Spleen (tissue), 11 donors: Measurements from ENCODE around the gene DIP2C. TPM values are rescaled to one million over a fixed set of nuclear protein-coding genes. Genes with fewer than 3 reads are reported as not detected.

Experiments
- DNase-seq: peaks from one replicate; pipeline ENCODE4 v3.0.0-alpha.2; 2020
- H3K27ac ChIP-seq, 8 donors: fragments of 200-600 bp; sonication (generic) in 7 of 8; 1 replicate in 4 of 8; 2 replicates in 4 of 8; pipeline versions ENCODE4 v1.5.0 to v1.8.0; 2016 to 2021; ENCODE audit warnings: inconsistent platforms in 4 of 8, mild to moderate bottlenecking in 4 of 8, moderate library complexity in 1 of 8
- H3K27me3 ChIP-seq, 7 donors: fragments of 200-600 bp; sonication (generic) in 6 of 7; replicated peaks in 1 of 7; 1 replicate in 4 of 7; 2 replicates in 3 of 7; pipeline versions ENCODE4 v1.5.0 to v1.8.0; 2016 to 2021; ENCODE audit warnings: inconsistent platforms in 3 of 7, mild to moderate bottlenecking in 1 of 7
- H3K36me3 ChIP-seq, 6 donors: fragments of 200-600 bp; sonication (generic) in 5 of 6; 1 replicate in 4 of 6; 2 replicates in 2 of 6; pipeline versions ENCODE4 v1.5.0 to v1.8.0; 2016 to 2021; ENCODE audit warnings: inconsistent platforms in 2 of 6
- H3K4me1 ChIP-seq, 6 donors: fragments of 200-600 bp; sonication (generic) in 5 of 6; 1 replicate in 3 of 6; 2 replicates in 3 of 6; pipeline versions ENCODE4 v1.5.0 to v1.8.0; 2016 to 2021; ENCODE audit warnings: inconsistent platforms in 3 of 6
- H3K4me3 ChIP-seq, 8 donors: fragments of 200-600 bp; sonication (generic) in 7 of 8; 1 replicate in 4 of 8; 2 replicates in 4 of 8; pipeline versions ENCODE4 v1.5.0 to v1.8.0; 2016 to 2021; ENCODE audit warnings: inconsistent platforms in 4 of 8, mild to moderate bottlenecking in 4 of 8, moderate library complexity in 2 of 8
- H3K9me3 ChIP-seq, 8 donors: fragments of 200-600 bp; sonication (generic) in 7 of 8; 1 replicate in 4 of 8; 2 replicates in 4 of 8; pipeline versions ENCODE4 v1.5.0 to v1.8.0; 2016 to 2021; ENCODE audit warnings: inconsistent platforms in 4 of 8
- CTCF ChIP-seq, 11 experiments: fragments of 200-600 bp in 7 of 11; fragments of 450-650 bp in 4 of 11; sonication (generic) in 4 of 11; IDR thresholded peaks in 8 of 11; conservative IDR thresholded peaks in 3 of 11; 1 replicate in 7 of 11; 2 replicates in 4 of 11; pipeline versions ENCODE4 v1.4.0 to v1.8.0; 2016 to 2021; ENCODE audit warnings: antibody characterized with exemption in 11 of 11, inconsistent platforms in 4 of 11, mild to moderate bottlenecking in 1 of 11
- POLR2A ChIP-seq, 3 donors: fragments of 450-650 bp; IDR thresholded peaks; one replicate each; pipeline ENCODE4 v1.5.1; 2017; ENCODE audit warnings: antibody characterized with exemption in 3 of 3, mild to moderate bottlenecking in 1 of 3
- POLR2AphosphoS5 ChIP-seq, 3 donors: sonication (generic); formaldehyde crosslinking; IDR thresholded peaks; one replicate each; pipeline ENCODE4 v1.5.1; 2017; ENCODE audit warnings: antibody characterized with exemption in 3 of 3
- WGBS, 5 donors: extraction: QIAGEN DNeasy Blood & Tissue Kit in 3 of 5; methylation state at CpG; one replicate each; pipeline versions ENCODE4 v1.1.5 to v1.1.7; 2013 to 2018; 5-methylcytosine and 5-hydroxymethylcytosine counted together
- intact Hi-C: fragments of 100-400 bp; cut with DNase I; formaldehyde crosslinking; loops from one replicate; pipeline ENCODE4 v1.15.0; 2023; ENCODE audit warnings: low total_unique reads
- polyA plus RNA-seq, 3 donors: library from polyadenylated mRNA; stranded (reverse); fragments of 200-250 nt; gene quantifications; one replicate each; pipeline ENCODE4 v1.2.1, GENCODE V29; 2013
- total RNA-seq, 7 donors: library from RNA; depleted of rRNA in 3 of 7; stranded (reverse); fragments of >200 nt in 3 of 7; fragmentation: NEBNext Ultra II Directional in 4 of 7; extraction: Animal tissue kit (Norgen Biotek cat#: 25700) in 4 of 7; gene quantifications; one replicate each; pipeline versions ENCODE4 v1.1.0 to v1.2.1, GENCODE V29; 2016 to 2021
- donor health status: healthy with polysubstance abuse.
- donor health status: DM: no; HTN: no; CAD: no; lungs with moderate emphysema.
- donor health status: DM: no; HTN: no; CAD: no.
- donor health status: Bipolar disorder and iron deficiency.
- donor health status: healthy.
- donor health status: DM: no; HTN: no; CAD: no.
- donor health status: DM: yes; HTN: yes; CAD: no.

Gene DIP2C
- total and polyA plus RNA-seq, 10 donors, result 2.2 to 13.1 (median 9.0) TPM

GRCh38 chr10:310371-310770, 379.1 kb downstream of the DIP2C start:
- intact Hi-C loops, result no loop called here
- Histone ChIP-seq H3K4me1 (peaks cover 24 to 96% (median 39%) of the 10 kb centered on the region in 6 donors), H3K27me3 (no peaks in the 10 kb centered on the region), H3K4me3 (no peak overlapping the region), H3K36me3 (no peaks in the 10 kb centered on the region), H3K27ac (peak overlapping the region in 2 of 8 donors; percentile 72 to 74), H3K9me3 (no peaks in the 10 kb centered on the region)
- WGBS, 5 donors, result 92 to 96% (median 92%) methylated on average over 5 of the region's 5 CpGs
- TF ChIP-seq CTCF (IDR thresholded peaks at IDR 0.05 in 8 of 11, conservative IDR thresholded peaks at IDR 0.05 in 3 of 11), result no peak
- TF ChIP-seq POLR2A (IDR thresholded peaks at IDR 0.05), result no peak
- TF ChIP-seq POLR2AphosphoS5 (IDR thresholded peaks at IDR 0.05), result no peak
- no peak for DNase-seq

GRCh38 chr10:308572-309085, 380.8 kb downstream of the DIP2C start:
- peak; percentile 75 for DNase-seq
- 62 to 91% (median 75%) methylated on average over 7 to 15 of the region's 15 CpGs for WGBS, 5 donors
- intact Hi-C loops, result no loop called here
- no peaks in the 10 kb centered on the region for H3K9me3 ChIP-seq
- no peaks in the 10 kb centered on the region for H3K27me3 ChIP-seq
- peak overlapping the region in 6 of 8 donors; percentile 61 to 80 (median 76) for H3K27ac ChIP-seq
- H3K36me3 ChIP-seq, result no peaks in the 10 kb centered on the region
- TF ChIP-seq POLR2AphosphoS5 (IDR thresholded peaks at IDR 0.05) (peak in 1 of 3 donors; percentile 46), CTCF (IDR thresholded peaks at IDR 0.05 in 8 of 11, conservative IDR thresholded peaks at IDR 0.05 in 3 of 11) (no peak)
- H3K4me3 ChIP-seq, result no peak overlapping the region
- H3K4me1 ChIP-seq, result peaks cover 11 to 87% (median 26%) of the 10 kb centered on the region in 6 donors

GRCh38 chr10:308101-308500, 381.4 kb downstream of the DIP2C start:
- intact Hi-C loops, result no loop called here
- Histone ChIP-seq H3K27ac (peak overlapping the region in 7 of 8 donors; percentile 19 to 80 (median 76)), H3K4me1 (peaks cover 11 to 82% (median 26%) of the 10 kb centered on the region in 6 donors), H3K4me3 (no peak overlapping the region), H3K36me3 (no peaks in the 10 kb centered on the region), H3K9me3 (no peaks in the 10 kb centered on the region), H3K27me3 (no peaks in the 10 kb centered on the region)
- WGBS, 5 donors, result 54 to 70% (median 59%) methylated on average over 8 to 11 of the region's 11 CpGs
- TF ChIP-seq CTCF (IDR thresholded peaks at IDR 0.05 in 8 of 11, conservative IDR thresholded peaks at IDR 0.05 in 3 of 11), result no peak
- no peak for TF ChIP-seq POLR2A (IDR thresholded peaks at IDR 0.05)
- peak in 2 of 3 donors; percentile 25 to 65 for TF ChIP-seq POLR2AphosphoS5 (IDR thresholded peaks at IDR 0.05)
- DNase-seq, result peak; percentile 79

- DNase-seq, result peak; percentile 66
- intact Hi-C loops, result no loop called here
These were observed 381.8 kb downstream of the DIP2C start for GRCh38 chr10:307659-308058.

More at GRCh38 chr10:307659-308058, 381.8 kb downstream of the DIP2C start:
- TF ChIP-seq CTCF (IDR thresholded peaks at IDR 0.05 in 8 of 11, conservative IDR thresholded peaks at IDR 0.05 in 3 of 11) (no peak), POLR2A (IDR thresholded peaks at IDR 0.05) (no peak), POLR2AphosphoS5 (IDR thresholded peaks at IDR 0.05) (no peak)
- Histone ChIP-seq H3K36me3 (no peaks in the 10 kb centered on the region), H3K27me3 (no peaks in the 10 kb centered on the region), H3K9me3 (no peaks in the 10 kb centered on the region), H3K4me1 (peaks cover 11 to 78% (median 26%) of the 10 kb centered on the region in 6 donors), H3K27ac (peak overlapping the region in 7 of 8 donors; percentile 19 to 80 (median 76)), H3K4me3 (no peak overlapping the region)
- 87 to 93% (median 88%) methylated on average over 16 to 18 of the region's 18 CpGs for WGBS, 5 donors
